Testis (tissue), 2 donors: ENCODE measurements around the gene GSTT4.
"Not testable (repeated sequence)": the region's sequence is repeated elsewhere in the genome, so short reads cannot be mapped to it uniquely, and the experiment has no call there.

Source experiments
- CTCF ChIP-seq, 3 experiments: fragments of 450-650 bp in 2 of 3; fragments of 200-600 bp in 1 of 3; sonication (generic) in 1 of 3; IDR thresholded peaks; one replicate each; pipeline ENCODE4 v1.5.1; 2016 to 2019; ENCODE audit warnings: antibody characterized with exemption in 3 of 3, mild to moderate bottlenecking in 2 of 3, moderate library complexity in 1 of 3
- POLR2A ChIP-seq: fragments of 450-650 bp; IDR thresholded peaks from one replicate; pipeline ENCODE4 v1.6.1; 2017; ENCODE audit warnings: antibody characterized with exemption, mild to moderate bottlenecking, moderate library complexity

GRCh38 chr22:23999779-24000178 lies 5.5 kb downstream of the GSTT4 start:
- TF ChIP-seq POLR2A; CTCF (IDR thresholded peaks at IDR 0.05): not testable (repeated sequence)
